B cell (primary cell): ENCODE measurements around the gene CASD1. TPM values are rescaled to one million over a fixed set of nuclear protein-coding genes. Genes with fewer than 3 reads are reported as not detected.

ENCODE experiments used
- ATAC-seq: fragments of 200-7000 bp; cut with Tn5 transposase; one replicate; pipeline ENCODE4 v1.10.0; 2021; ENCODE audit warnings: low read depth, mild to moderate bottlenecking, moderate number of reproducible peaks, moderate library complexity
- CTCF ChIA-PET: fragments of 350-600 bp; sonication (Branson Sonifier 250); formaldehyde crosslinking; loops from one replicate; lab custom pipeline; 2021; ENCODE audit warnings: antibody characterized with exemption, inconsistent platforms; lab: Charles Lee
- POLR2A ChIA-PET: fragments of 350-600 bp; sonication (Branson Sonifier 250); formaldehyde crosslinking; loops from one replicate; lab custom pipeline; 2021; ENCODE audit warnings: antibody characterized with exemption; lab: Charles Lee
- DNase-seq: peaks from one replicate; pipeline ENCODE4 v3.0.0; 2013
- H2AFZ ChIP-seq: 2 replicates; pipeline ENCODE4 v1.6.1; 2012; ENCODE audit warnings: mild to moderate bottlenecking, low read depth, low read length; ENCODE audit not compliant: insufficient read depth, poor library complexity, severe bottlenecking
- H3K27ac ChIP-seq, 2 donors: 1 replicate in 1 of 2; 2 replicates in 1 of 2; pipeline ENCODE4 v1.5.1; 2012 to 2013; ENCODE audit warnings: low read length in 2 of 2, mild to moderate bottlenecking in 2 of 2, moderate library complexity in 1 of 2
- H3K27me3 ChIP-seq, 4 experiments: fragments of 200-600 bp in 1 of 4; sonication (generic) in 1 of 4; replicated peaks in 1 of 4; 1 replicate in 2 of 4; 2 replicates in 2 of 4; pipeline versions ENCODE4 v1.6.1 to v1.7.0; 2013 to 2016; ENCODE audit warnings: low read length in 3 of 4, mild to moderate bottlenecking in 2 of 4, mixed read lengths in 1 of 4, moderate library complexity in 1 of 4; ENCODE audit not compliant: insufficient read depth in 4 of 4, control insufficient read depth in 3 of 4; ENCODE audit errors: control extremely low read depth in 1 of 4
- H3K36me3 ChIP-seq, 2 experiments: replicated peaks in 1 of 2; 1 replicate in 1 of 2; 2 replicates in 1 of 2; pipeline versions ENCODE4 v1.6.1 to v1.7.1; 2013; ENCODE audit warnings: low read length in 1 of 2; ENCODE audit not compliant: insufficient read depth in 2 of 2, control insufficient read depth in 1 of 2; ENCODE audit errors: control extremely low read depth in 1 of 2, extremely low read depth in 1 of 2
- H3K4me1 ChIP-seq, 2 donors: fragments of 200-600 bp in 1 of 2; sonication (generic) in 1 of 2; 1 replicate in 1 of 2; 2 replicates in 1 of 2; pipeline versions ENCODE4 v1.5.1 to v1.6.1; 2013 to 2017; ENCODE audit warnings: low read length in 2 of 2; ENCODE audit not compliant: control insufficient read depth in 2 of 2, insufficient read depth in 2 of 2
- H3K4me2 ChIP-seq: replicated peaks from 2 replicates; pipeline ENCODE3; 2012; ENCODE audit warnings: mild to moderate bottlenecking, low read depth, low read length; ENCODE audit not compliant: poor library complexity, severe bottlenecking
- H3K4me3 ChIP-seq, 5 experiments: fragments of 200-600 bp in 1 of 5; sonication (generic) in 1 of 5; 1 replicate in 3 of 5; 2 replicates in 2 of 5; pipeline versions ENCODE4 v1.5.1 to v1.7.0; 2011 to 2016; ENCODE audit warnings: low read length in 4 of 5, mild to moderate bottlenecking in 4 of 5, low read depth in 2 of 5, control low read depth in 1 of 5, moderate library complexity in 1 of 5; ENCODE audit not compliant: insufficient read depth in 1 of 5; ENCODE audit errors: control extremely low read depth in 1 of 5, extremely low read depth in 1 of 5
- H3K79me2 ChIP-seq: fragments of 200-600 bp; sonication (generic); one replicate; pipeline ENCODE4 v1.6.0; 2016; ENCODE audit warnings: low read length; ENCODE audit not compliant: control insufficient read depth, insufficient read depth
- H3K9ac ChIP-seq: fragments of 200-600 bp; sonication (generic); 2 replicates; pipeline ENCODE4 v1.6.1; 2017; ENCODE audit warnings: mild to moderate bottlenecking, low read length, moderate library complexity
- H3K9me3 ChIP-seq, 3 donors: one replicate each; pipeline versions ENCODE4 v1.6.1 to v1.7.1; 2013; ENCODE audit warnings: low read length in 2 of 3; ENCODE audit not compliant: control insufficient read depth in 2 of 3, insufficient read depth in 1 of 3; ENCODE audit errors: control extremely low read depth in 1 of 3
- H4K20me1 ChIP-seq: 2 replicates; pipeline ENCODE4 v1.6.0; 2012; ENCODE audit warnings: mild to moderate bottlenecking, low read length; ENCODE audit not compliant: insufficient read depth, control insufficient read depth, poor library complexity, severe bottlenecking
- H3K27ac Mint-ChIP-seq: one replicate; pipeline ENCODE4 v1.8.0; 2021; ENCODE audit warnings: mixed read lengths
- H3K27me3 Mint-ChIP-seq: one replicate; pipeline ENCODE4 v1.8.0; 2021; ENCODE audit warnings: mixed read lengths
- H3K4me1 Mint-ChIP-seq: one replicate; pipeline ENCODE4 v1.8.0; 2021; ENCODE audit warnings: mixed read lengths
- H3K4me3 Mint-ChIP-seq: one replicate; pipeline ENCODE4 v1.8.0; 2021; ENCODE audit warnings: mixed read lengths
- H3K9me3 Mint-ChIP-seq: one replicate; pipeline ENCODE4 v1.8.0; 2022; ENCODE audit warnings: mixed read lengths; ENCODE audit not compliant: insufficient read depth
- CTCF ChIP-seq: fragments of 200-600 bp; IDR thresholded peaks from one replicate; pipeline ENCODE4 v1.8.0; 2022; ENCODE audit warnings: antibody characterized with exemption, mild to moderate bottlenecking
- EZH2 ChIP-seq: IDR thresholded peaks from 2 replicates; pipeline ENCODE4 v1.6.1; 2012; ENCODE audit warnings: borderline replicate concordance, low read depth, mild to moderate bottlenecking, moderate library complexity, low read length; ENCODE audit not compliant: insufficient read depth, poor library complexity, severe bottlenecking
- WGBS: methylation state at CpG from one replicate; pipeline ENCODE4 v1.1.5; 2013; ENCODE audit warnings: missing lambda C conversion rate; ENCODE audit not compliant: insufficient coverage; 5-methylcytosine and 5-hydroxymethylcytosine counted together
- intact Hi-C: fragments of 100-400 bp; cut with micrococcal nuclease; formaldehyde crosslinking; loops from one replicate; pipeline ENCODE4 v1.10.0; 2022
- polyA plus RNA-seq: library from polyadenylated mRNA; depleted of rRNA; stranded (reverse); fragments of >200 nt; gene quantifications from 2 replicates; pipeline ENCODE4 v1.2.3, GENCODE V29; 2012
- total RNA-seq, 2 donors: library from RNA; stranded (reverse); fragments of 120-200 nt in 1 of 2; gene quantifications; 1 replicate in 1 of 2; 2 replicates in 1 of 2; pipeline versions ENCODE4 v1.2.3 to v1.2.4, GENCODE V29; 2013 to 2022

Gene CASD1
- total and polyA plus RNA-seq, 2 donors (not counting 1 experiment from before 2014, with no cell fraction given): 9.2 to 47.9 TPM

- Histone ChIP-seq H3K4me1 (peaks cover 18 to 20% of the 10 kb centered on the region in 2 donors), H4K20me1 (no peaks in the 10 kb centered on the region), H3K4me3 (peak overlapping the region; percentile 44 to 80 (median 73)), H3K9ac (peak overlapping the region; percentile 82), H3K9me3 (no peaks in the 10 kb centered on the region), H2AFZ (peak overlapping the region; percentile 99), H3K4me2 (peak overlapping the region; percentile 85), H3K27me3 (no peaks in the 10 kb centered on the region), H3K27ac (peak overlapping the region; percentile 77 to 92), H3K79me2 (peaks cover 60% of the 10 kb centered on the region), H3K36me3 (no peaks in the 10 kb centered on the region)
- CTCF ChIA-PET: interaction anchor here (0.7 to 1.0 kb wide), 2 partner anchors 148 to 1001 kb away, joined by 3 to 4 read pairs; no protein-coding TSS in a partner anchor
- DNase-seq (peak; percentile 62), ATAC-seq (peak; percentile 6)
- 1% methylated on average over 12 of the region's 16 CpGs for WGBS
- Mint-ChIP-seq H3K4me3 (peak overlapping the region; percentile 80), H3K27me3 (no peaks in the 10 kb centered on the region), H3K27ac (peak overlapping the region; percentile 84), H3K4me1 (peaks cover 51% of the 10 kb centered on the region), H3K9me3 (no peaks in the 10 kb centered on the region)
- POLR2A ChIA-PET: interaction anchor here (1.0 kb wide), 1 partner anchor 9 kb away, joined by 3 read pairs; no protein-coding TSS in a partner anchor
- intact Hi-C loops: loop anchor here (1.0 kb wide), 3 partner anchors 45 to 1097 kb away; no protein-coding TSS in a partner anchor
- no peak for TF ChIP-seq CTCF
- no peak for TF ChIP-seq EZH2
Observed at GRCh38 chr7:94510582-94511496, 1.2 kb downstream of the CASD1 start.

- H3K4me2 ChIP-seq: peak overlapping the region; percentile 85
- TF ChIP-seq EZH2: no peak
- TF ChIP-seq CTCF: no peak
Observed at GRCh38 chr7:94511718-94512117, 2.1 kb downstream of the CASD1 start.

More at GRCh38 chr7:94511718-94512117, 2.1 kb downstream of the CASD1 start:
- Histone ChIP-seq H3K9me3 (no peaks in the 10 kb centered on the region), H4K20me1 (no peaks in the 10 kb centered on the region), H3K4me3 (no peak overlapping the region), H2AFZ (no peak overlapping the region), H3K9ac (no peak overlapping the region), H3K27me3 (no peaks in the 10 kb centered on the region), H3K4me1 (peaks cover 18 to 20% of the 10 kb centered on the region in 2 donors), H3K27ac (no peak overlapping the region), H3K36me3 (no peaks in the 10 kb centered on the region), H3K79me2 (peaks cover 60% of the 10 kb centered on the region)
- H3K27ac Mint-ChIP-seq: no peak overlapping the region
- H3K27me3 Mint-ChIP-seq: no peaks in the 10 kb centered on the region
- ChIA-PET CTCF (interaction anchor here (0.7 to 1.0 kb wide), 2 partner anchors 147 to 1001 kb away, joined by 3 to 4 read pairs; no protein-coding TSS in a partner anchor), POLR2A (no interaction called here)
- peak overlapping the region; percentile 48 for H3K4me3 Mint-ChIP-seq
- no peak for ATAC-seq
- H3K9me3 Mint-ChIP-seq: no peaks in the 10 kb centered on the region
- intact Hi-C loops: no loop called here
- peaks cover 55% of the 10 kb centered on the region for H3K4me1 Mint-ChIP-seq
- DNase-seq: no peak
